Tracheal epithelial cell (primary cell): ENCODE measurements around the gene HSFX4. TPM values are rescaled to one million over a fixed set of nuclear protein-coding genes. Genes with fewer than 3 reads are reported as not detected.

Experiments
- total RNA-seq: library from RNA; depleted of rRNA; stranded (reverse); fragments of >200 nt; gene quantifications from 2 replicates; pipeline ENCODE4 v1.2.1, GENCODE V29; 2014

The HSFX4 gene
- total RNA-seq = not detected in 2 replicates

GRCh38 chrX:149929400-149929799 lies at the start of gene HSFX4:
TSS of gene HSFX4 (plus strand) at chrX:149929573. CDS start at chrX:149929645, 72 bp downstream.

GRCh38 chrX:149881081-149881711 lies 48.2 kb upstream of the HSFX4 start, which contains the start of gene MAGEA8:
TSS of gene MAGEA8 (plus strand) at chrX:149881183. CDS start at chrX:149884273, 3,090 bp downstream.

GRCh38 chrX:149938427-149938880 lies 9.1 kb downstream of the HSFX4 start, which contains the start of gene EOLA2:
TSS of gene EOLA2 (minus strand) at chrX:149938491. CDS start at chrX:149933874, 4,617 bp downstream.

Other genes with a start within 250 kb of the HSFX4 start
- not detected in 2 replicates for gene MAGEA11, start 217.5 kb upstream of the HSFX4 start, total RNA-seq
- 0.48 and 0.85 TPM in 2 replicates for gene HSFX1, start 155.5 kb upstream of the HSFX4 start, total RNA-seq
- gene MAGEA9, start 147.6 kb upstream of the HSFX4 start, total RNA-seq = not detected in 2 replicates
- gene MAGEA8, start 48.4 kb upstream of the HSFX4 start, total RNA-seq = not detected in 2 replicates
- 14.9 and 15.3 TPM in 2 replicates for gene EOLA2, start 8.9 kb downstream of the HSFX4 start, total RNA-seq